ENCODE results near the gene SLCO1B3.

SLCO1B3 gene

GRCh38 chr12:20885116-20885515 is 74.6 kb downstream of the SLCO1B3 start:
- DNase-seq: no peak

- no peak for DNase-seq
Observed at GRCh38 chr12:20885552-20885951, 75.0 kb downstream of the SLCO1B3 start.

GRCh38 chr12:20917269-20917668 is 106.8 kb downstream of the SLCO1B3 start:
- no peak for DNase-seq

GRCh38 chr12:20917819-20918218 is 107.3 kb downstream of the SLCO1B3 start:
- DNase-seq: no peak

GRCh38 chr12:20931894-20932293 is 121.4 kb downstream of the SLCO1B3 start:
- DNase-seq: no peak

GRCh38 chr12:20946732-20947131 is 136.2 kb downstream of the SLCO1B3 start:
- DNase-seq: no peak

- DNase-seq: peak; percentile 28
Observed at GRCh38 chr12:20950248-20950647, 139.7 kb downstream of the SLCO1B3 start.

- no peak for DNase-seq
Observed at GRCh38 chr12:20963303-20963702, 152.8 kb downstream of the SLCO1B3 start.

GRCh38 chr12:20963762-20964161 is 153.3 kb downstream of the SLCO1B3 start:
- DNase-seq: no peak

Measured in kidney glomerular epithelial cell (primary cell).